K562 (cell line): Measurements from ENCODE around the gene SUPT5H. TPM values are rescaled to one million over a fixed set of nuclear protein-coding genes. Genes with fewer than 3 reads are reported as not detected.

ENCODE experiments used
- CREB1 ChIP-seq, 2 experiments: sonication (generic) in 1 of 2; formaldehyde crosslinking in 1 of 2; IDR thresholded peaks; 2 replicates each; pipeline versions ENCODE4 v1.6.1 to v1.8.0; 2012 to 2022; ENCODE audit warnings: inconsistent platforms in 1 of 2, mild to moderate bottlenecking in 1 of 2, missing genetic modification reagents in 1 of 2, moderate library complexity in 1 of 2
- HIVEP1 ChIP-seq: fragments of 250-450 bp; sonication (Bioruptor Pico); IDR thresholded peaks from 2 replicates; pipeline ENCODE4 v1.4.0; 2020; ENCODE audit warnings: mild to moderate bottlenecking
- KAT2B ChIP-seq: IDR thresholded peaks from one replicate; pipeline ENCODE4 v1.6.1; 2012; ENCODE audit warnings: low read depth, mild to moderate bottlenecking, control low read depth, inconsistent platforms, low read length, moderate library complexity
- SIRT6 ChIP-seq: IDR thresholded peaks from one replicate; pipeline ENCODE4 v1.6.1; 2012; ENCODE audit warnings: low read depth, mild to moderate bottlenecking, control low read depth, inconsistent platforms, low read length, moderate library complexity
- SMAD4 ChIP-seq: fragments of 250-450 bp; sonication (Bioruptor Pico); conservative IDR thresholded peaks from 2 replicates; pipeline ENCODE4 v1.8.0; 2021; ENCODE audit warnings: inconsistent platforms, mild to moderate bottlenecking, moderate library complexity
- XRCC3 ChIP-seq: fragments of 450-650 bp; IDR thresholded peaks from 2 replicates; pipeline ENCODE4 v1.6.1; 2017; ENCODE audit warnings: mild to moderate bottlenecking, moderate library complexity
- ZNF143 ChIP-seq: sonication (generic); formaldehyde crosslinking; IDR thresholded peaks from 2 replicates; pipeline ENCODE4 v1.9.0; 2022; ENCODE audit warnings: mild to moderate bottlenecking, missing genetic modification reagents
- polyA plus RNA-seq, 8 experiments: library from polyadenylated mRNA; depleted of rRNA in 4 of 8; stranded (reverse) in 5 of 8; unstranded in 3 of 8; fragments of >200 nt; fragmentation: Nextera tagmentation in 2 of 8; fragmentation: Illumina TruSeq in 1 of 8; extraction: Ambion mirVana in 2 of 8; extraction: Trizol in 1 of 8; gene quantifications; 2 replicates each; pipeline versions ENCODE4 v1.2.1 to v1.2.3, GENCODE V29; 2011 to 2014; ENCODE audit warnings: inconsistent platforms in 1 of 8, missing spikeins in 1 of 8
- total RNA-seq, 7 experiments: library from RNA; depleted of rRNA in 6 of 7; stranded (reverse); fragments of >200 nt in 6 of 7; fragmentation: Illumina TruSeq in 2 of 7; extraction: Trizol in 2 of 7; gene quantifications; 2 replicates each; pipeline versions ENCODE4 v1.2.1 to v1.2.3, GENCODE V29; 2011 to 2021; ENCODE audit warnings: low replicate concordance in 1 of 7
- TF ChIP-seq, protein P1 (sequence below), 2 experiments: fragments of 150-350 bp in 1 of 2; IDR thresholded peaks; 2 replicates each; pipeline ENCODE4 v1.6.1; 2012 to 2016; ENCODE audit warnings: low read depth in 2 of 2, low read length in 2 of 2, mild to moderate bottlenecking in 1 of 2, moderate library complexity in 1 of 2
- TF ChIP-seq, protein P2 (sequence below), 2 experiments: IDR thresholded peaks; 2 replicates each; pipeline ENCODE4 v1.6.1; 2012; ENCODE audit warnings: improper control_type of control experiment in 2 of 2, low read depth in 2 of 2, low read length in 2 of 2, borderline replicate concordance in 1 of 2
- TF ChIP-seq, protein P3 (sequence below), 2 experiments: fragments of 450-650 bp; conservative IDR thresholded peaks; 2 replicates each; pipeline ENCODE4 v1.6.1; 2017; ENCODE audit warnings: mild to moderate bottlenecking in 2 of 2, moderate library complexity in 2 of 2
- TF ChIP-seq, protein P4 (sequence below): sonication (generic); formaldehyde crosslinking; IDR thresholded peaks from 2 replicates; pipeline ENCODE4 v1.8.0; 2022; ENCODE audit warnings: mild to moderate bottlenecking, missing genetic modification reagents
- TF ChIP-seq, protein P5 (sequence below): sonication (generic); formaldehyde crosslinking; IDR thresholded peaks from 2 replicates; pipeline ENCODE4 v1.8.0; 2022; ENCODE audit warnings: missing genetic modification reagents, mild to moderate bottlenecking, borderline replicate concordance

Gene SUPT5H
- total and polyA plus RNA-seq, 9 of the 15 experiments (the other 6 are each of a cell fraction or from before 2014, with no cell fraction given) = 13.3 to 85.9 (median 35.9) TPM

DNA sequence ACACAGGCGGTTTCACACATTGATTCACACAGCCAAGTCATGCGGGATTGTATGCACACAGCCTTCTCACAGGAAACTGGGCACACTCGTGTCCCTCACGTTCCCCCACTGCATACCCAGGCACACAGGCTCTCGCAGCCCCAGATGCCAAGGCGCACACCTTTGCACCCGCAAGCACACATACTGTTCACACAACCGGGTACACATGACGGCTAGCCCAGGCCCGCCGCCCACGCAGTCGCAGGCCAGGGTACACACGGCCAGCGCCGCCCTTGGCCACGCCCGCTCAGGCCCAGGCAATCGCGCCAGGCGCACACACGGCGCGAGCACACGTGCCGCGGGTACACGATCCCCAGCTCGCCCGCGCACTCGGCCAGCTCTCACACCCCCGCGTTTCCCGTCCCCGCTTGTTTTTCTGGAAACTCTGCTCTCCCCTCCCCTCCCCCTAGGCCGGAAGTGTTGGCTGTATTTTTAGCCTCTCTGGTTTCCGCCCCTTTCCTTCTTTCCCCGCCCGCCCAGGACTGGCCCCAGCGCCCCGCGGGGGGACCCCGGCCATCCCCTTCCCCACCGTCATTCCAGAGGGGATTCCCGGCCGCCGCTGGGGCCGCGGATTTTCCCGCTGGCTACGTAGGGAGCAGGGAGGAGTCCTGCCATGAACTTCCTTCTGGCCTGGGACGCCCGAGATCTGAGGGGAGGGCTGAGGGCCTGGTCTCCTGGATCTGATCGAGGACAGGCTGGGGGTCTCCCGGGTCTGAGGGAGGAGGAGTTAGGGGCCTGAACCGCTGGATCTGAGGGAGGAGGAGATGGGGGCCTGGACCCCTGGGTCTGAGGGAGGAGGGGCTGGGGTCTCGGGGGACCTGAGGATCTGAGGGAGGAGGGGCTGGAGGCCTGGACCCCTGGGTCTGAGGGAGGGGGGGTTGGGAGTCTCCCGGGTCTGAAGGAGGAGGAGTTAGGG is 42.8 kb upstream of the SUPT5H start (continued):
- TF ChIP-seq, protein P1, sequence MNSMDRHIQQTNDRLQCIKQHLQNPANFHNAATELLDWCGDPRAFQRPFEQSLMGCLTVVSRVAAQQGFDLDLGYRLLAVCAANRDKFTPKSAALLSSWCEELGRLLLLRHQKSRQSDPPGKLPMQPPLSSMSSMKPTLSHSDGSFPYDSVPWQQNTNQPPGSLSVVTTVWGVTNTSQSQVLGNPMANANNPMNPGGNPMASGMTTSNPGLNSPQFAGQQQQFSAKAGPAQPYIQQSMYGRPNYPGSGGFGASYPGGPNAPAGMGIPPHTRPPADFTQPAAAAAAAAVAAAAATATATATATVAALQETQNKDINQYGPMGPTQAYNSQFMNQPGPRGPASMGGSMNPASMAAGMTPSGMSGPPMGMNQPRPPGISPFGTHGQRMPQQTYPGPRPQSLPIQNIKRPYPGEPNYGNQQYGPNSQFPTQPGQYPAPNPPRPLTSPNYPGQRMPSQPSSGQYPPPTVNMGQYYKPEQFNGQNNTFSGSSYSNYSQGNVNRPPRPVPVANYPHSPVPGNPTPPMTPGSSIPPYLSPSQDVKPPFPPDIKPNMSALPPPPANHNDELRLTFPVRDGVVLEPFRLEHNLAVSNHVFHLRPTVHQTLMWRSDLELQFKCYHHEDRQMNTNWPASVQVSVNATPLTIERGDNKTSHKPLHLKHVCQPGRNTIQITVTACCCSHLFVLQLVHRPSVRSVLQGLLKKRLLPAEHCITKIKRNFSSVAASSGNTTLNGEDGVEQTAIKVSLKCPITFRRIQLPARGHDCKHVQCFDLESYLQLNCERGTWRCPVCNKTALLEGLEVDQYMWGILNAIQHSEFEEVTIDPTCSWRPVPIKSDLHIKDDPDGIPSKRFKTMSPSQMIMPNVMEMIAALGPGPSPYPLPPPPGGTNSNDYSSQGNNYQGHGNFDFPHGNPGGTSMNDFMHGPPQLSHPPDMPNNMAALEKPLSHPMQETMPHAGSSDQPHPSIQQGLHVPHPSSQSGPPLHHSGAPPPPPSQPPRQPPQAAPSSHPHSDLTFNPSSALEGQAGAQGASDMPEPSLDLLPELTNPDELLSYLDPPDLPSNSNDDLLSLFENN (IDR thresholded peaks at IDR 0.05; ENCODE audit: low read depth in 2 of 2, low read length in 2 of 2) = peak in 1 of 2 experiments; percentile 46; a peak in 1 of 4 replicates
- TF ChIP-seq, protein P2, sequence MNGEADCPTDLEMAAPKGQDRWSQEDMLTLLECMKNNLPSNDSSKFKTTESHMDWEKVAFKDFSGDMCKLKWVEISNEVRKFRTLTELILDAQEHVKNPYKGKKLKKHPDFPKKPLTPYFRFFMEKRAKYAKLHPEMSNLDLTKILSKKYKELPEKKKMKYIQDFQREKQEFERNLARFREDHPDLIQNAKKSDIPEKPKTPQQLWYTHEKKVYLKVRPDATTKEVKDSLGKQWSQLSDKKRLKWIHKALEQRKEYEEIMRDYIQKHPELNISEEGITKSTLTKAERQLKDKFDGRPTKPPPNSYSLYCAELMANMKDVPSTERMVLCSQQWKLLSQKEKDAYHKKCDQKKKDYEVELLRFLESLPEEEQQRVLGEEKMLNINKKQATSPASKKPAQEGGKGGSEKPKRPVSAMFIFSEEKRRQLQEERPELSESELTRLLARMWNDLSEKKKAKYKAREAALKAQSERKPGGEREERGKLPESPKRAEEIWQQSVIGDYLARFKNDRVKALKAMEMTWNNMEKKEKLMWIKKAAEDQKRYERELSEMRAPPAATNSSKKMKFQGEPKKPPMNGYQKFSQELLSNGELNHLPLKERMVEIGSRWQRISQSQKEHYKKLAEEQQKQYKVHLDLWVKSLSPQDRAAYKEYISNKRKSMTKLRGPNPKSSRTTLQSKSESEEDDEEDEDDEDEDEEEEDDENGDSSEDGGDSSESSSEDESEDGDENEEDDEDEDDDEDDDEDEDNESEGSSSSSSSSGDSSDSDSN (IDR thresholded peaks at IDR 0.05; ENCODE audit: borderline replicate concordance in 1 of 2, low read depth in 2 of 2, low read length in 2 of 2) = 0 out of 4 replicates have a peak, but pooled peaks of 1 of the 2 experiments have one; percentile 37
- TF ChIP-seq, protein P3, sequence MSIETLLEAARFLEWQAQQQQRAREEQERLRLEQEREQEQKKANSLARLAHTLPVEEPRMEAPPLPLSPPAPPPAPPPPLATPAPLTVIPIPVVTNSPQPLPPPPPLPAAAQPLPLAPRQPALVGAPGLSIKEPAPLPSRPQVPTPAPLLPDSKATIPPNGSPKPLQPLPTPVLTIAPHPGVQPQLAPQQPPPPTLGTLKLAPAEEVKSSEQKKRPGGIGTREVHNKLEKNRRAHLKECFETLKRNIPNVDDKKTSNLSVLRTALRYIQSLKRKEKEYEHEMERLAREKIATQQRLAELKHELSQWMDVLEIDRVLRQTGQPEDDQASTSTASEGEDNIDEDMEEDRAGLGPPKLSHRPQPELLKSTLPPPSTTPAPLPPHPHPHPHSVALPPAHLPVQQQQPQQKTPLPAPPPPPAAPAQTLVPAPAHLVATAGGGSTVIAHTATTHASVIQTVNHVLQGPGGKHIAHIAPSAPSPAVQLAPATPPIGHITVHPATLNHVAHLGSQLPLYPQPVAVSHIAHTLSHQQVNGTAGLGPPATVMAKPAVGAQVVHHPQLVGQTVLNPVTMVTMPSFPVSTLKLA (conservative IDR thresholded peaks at IDR 0.05) = peak; percentile 83 to 94; a peak in 3 of 4 replicates
- peak; percentile 94 for TF ChIP-seq SMAD4 (CRISPR knock-in tag)
- TF ChIP-seq HIVEP1 (CRISPR knock-in tag) = no peak
- no peak for TF ChIP-seq KAT2B
- no peak for TF ChIP-seq ZNF143
- 0 out of 2 replicates have a peak, but pooled peaks have one; percentile 30 for TF ChIP-seq CREB1 (IDR thresholded peaks at IDR 0.05)
- TF ChIP-seq CREB1 (CRISPR knock-in tag; IDR thresholded peaks at IDR 0.05) = peak; percentile 69
- TF ChIP-seq SIRT6 = no peak
- TF ChIP-seq, protein P4, sequence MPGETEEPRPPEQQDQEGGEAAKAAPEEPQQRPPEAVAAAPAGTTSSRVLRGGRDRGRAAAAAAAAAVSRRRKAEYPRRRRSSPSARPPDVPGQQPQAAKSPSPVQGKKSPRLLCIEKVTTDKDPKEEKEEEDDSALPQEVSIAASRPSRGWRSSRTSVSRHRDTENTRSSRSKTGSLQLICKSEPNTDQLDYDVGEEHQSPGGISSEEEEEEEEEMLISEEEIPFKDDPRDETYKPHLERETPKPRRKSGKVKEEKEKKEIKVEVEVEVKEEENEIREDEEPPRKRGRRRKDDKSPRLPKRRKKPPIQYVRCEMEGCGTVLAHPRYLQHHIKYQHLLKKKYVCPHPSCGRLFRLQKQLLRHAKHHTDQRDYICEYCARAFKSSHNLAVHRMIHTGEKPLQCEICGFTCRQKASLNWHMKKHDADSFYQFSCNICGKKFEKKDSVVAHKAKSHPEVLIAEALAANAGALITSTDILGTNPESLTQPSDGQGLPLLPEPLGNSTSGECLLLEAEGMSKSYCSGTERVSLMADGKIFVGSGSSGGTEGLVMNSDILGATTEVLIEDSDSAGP (CRISPR knock-in tag) = 0 out of 2 replicates have a peak, but pooled peaks have one; percentile 8
- TF ChIP-seq XRCC3 = no peak
- TF ChIP-seq, protein P5, sequence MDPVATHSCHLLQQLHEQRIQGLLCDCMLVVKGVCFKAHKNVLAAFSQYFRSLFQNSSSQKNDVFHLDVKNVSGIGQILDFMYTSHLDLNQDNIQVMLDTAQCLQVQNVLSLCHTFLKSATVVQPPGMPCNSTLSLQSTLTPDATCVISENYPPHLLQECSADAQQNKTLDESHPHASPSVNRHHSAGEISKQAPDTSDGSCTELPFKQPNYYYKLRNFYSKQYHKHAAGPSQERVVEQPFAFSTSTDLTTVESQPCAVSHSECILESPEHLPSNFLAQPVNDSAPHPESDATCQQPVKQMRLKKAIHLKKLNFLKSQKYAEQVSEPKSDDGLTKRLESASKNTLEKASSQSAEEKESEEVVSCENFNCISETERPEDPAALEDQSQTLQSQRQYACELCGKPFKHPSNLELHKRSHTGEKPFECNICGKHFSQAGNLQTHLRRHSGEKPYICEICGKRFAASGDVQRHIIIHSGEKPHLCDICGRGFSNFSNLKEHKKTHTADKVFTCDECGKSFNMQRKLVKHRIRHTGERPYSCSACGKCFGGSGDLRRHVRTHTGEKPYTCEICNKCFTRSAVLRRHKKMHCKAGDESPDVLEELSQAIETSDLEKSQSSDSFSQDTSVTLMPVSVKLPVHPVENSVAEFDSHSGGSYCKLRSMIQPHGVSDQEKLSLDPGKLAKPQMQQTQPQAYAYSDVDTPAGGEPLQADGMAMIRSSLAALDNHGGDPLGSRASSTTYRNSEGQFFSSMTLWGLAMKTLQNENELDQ (CRISPR knock-in tag) = no peak
